T-helper 2 cell treated with Interferon-gamma antibody and Interleukin-4, amounts not matched to agents 5 μg/mL and 100 μg/mL, for 36 hours (primary cell): ENCODE data around the gene GUCD1.

Experiments used
- DNase-seq: peaks from one replicate; pipeline ENCODE4 v3.0.0; 2021; ENCODE audit warnings: low spot score
- H3K27ac Mint-ChIP-seq: one replicate; pipeline ENCODE4 v1.8.0; 2021; ENCODE audit warnings: mild to moderate bottlenecking, mixed read lengths
- H3K27me3 Mint-ChIP-seq: one replicate; pipeline ENCODE4 v1.8.0; 2021; ENCODE audit warnings: low read depth, mixed read lengths
- H3K36me3 Mint-ChIP-seq: one replicate; pipeline ENCODE4 v1.8.0; 2021; ENCODE audit warnings: low read depth, mixed read lengths
- H3K4me1 Mint-ChIP-seq: one replicate; pipeline ENCODE4 v1.8.0; 2021; ENCODE audit warnings: low read depth, mixed read lengths
- H3K4me3 Mint-ChIP-seq: one replicate; pipeline ENCODE4 v1.8.0; 2022; ENCODE audit warnings: mild to moderate bottlenecking, moderate library complexity, mixed read lengths
- H3K9me3 Mint-ChIP-seq: one replicate; pipeline ENCODE4 v1.8.0; 2021; ENCODE audit warnings: mixed read lengths

The GUCD1 gene

GRCh38 chr22:24492391-24492790 lies 62.5 kb downstream of the GUCD1 start:
- Mint-ChIP-seq H3K9me3 (no peaks in the 10 kb centered on the region), H3K4me3 (no peak overlapping the region), H3K27ac (no peak overlapping the region), H3K4me1 (peaks cover 2% of the 10 kb centered on the region), H3K36me3 (no peaks in the 10 kb centered on the region), H3K27me3 (peaks cover 65% of the 10 kb centered on the region)
- DNase-seq: no peak
